GM23338 (cell line): ENCODE measurements around the gene GC.

Experiments used
- CREB1 ChIP-seq: fragments of 250-450 bp; sonication (Bioruptor Pico); IDR thresholded peaks from 2 replicates; pipeline ENCODE4 v1.5.0; 2020; ENCODE audit warnings: low read depth, mild to moderate bottlenecking, moderate library complexity
- EZH2 ChIP-seq: fragments of 200-600 bp; sonication (generic); IDR thresholded peaks from one replicate; pipeline ENCODE4 v1.8.0; 2017; ENCODE audit warnings: antibody characterized with exemption, mild to moderate bottlenecking, low read depth; ENCODE audit not compliant: unreplicated experiment
- JUNB ChIP-seq: IDR thresholded peaks from one replicate; pipeline ENCODE4 v1.6.1; 2016; ENCODE audit warnings: antibody characterized with exemption; ENCODE audit not compliant: unreplicated experiment
- POLR2AphosphoS5 ChIP-seq: IDR thresholded peaks from 2 replicates; pipeline ENCODE4 v1.6.1; 2016; ENCODE audit warnings: antibody characterized with exemption, low read depth
- TF ChIP-seq, protein P1 (sequence below), 2 experiments: fragments of 200-600 bp in 1 of 2; sonication (generic) in 1 of 2; conservative IDR thresholded peaks; 2 replicates each; pipeline versions ENCODE4 v1.5.1 to v1.6.1; 2016 to 2017; ENCODE audit warnings: antibody characterized with exemption in 2 of 2, low read depth in 2 of 2, mild to moderate bottlenecking in 2 of 2, moderate library complexity in 1 of 2

DNA sequence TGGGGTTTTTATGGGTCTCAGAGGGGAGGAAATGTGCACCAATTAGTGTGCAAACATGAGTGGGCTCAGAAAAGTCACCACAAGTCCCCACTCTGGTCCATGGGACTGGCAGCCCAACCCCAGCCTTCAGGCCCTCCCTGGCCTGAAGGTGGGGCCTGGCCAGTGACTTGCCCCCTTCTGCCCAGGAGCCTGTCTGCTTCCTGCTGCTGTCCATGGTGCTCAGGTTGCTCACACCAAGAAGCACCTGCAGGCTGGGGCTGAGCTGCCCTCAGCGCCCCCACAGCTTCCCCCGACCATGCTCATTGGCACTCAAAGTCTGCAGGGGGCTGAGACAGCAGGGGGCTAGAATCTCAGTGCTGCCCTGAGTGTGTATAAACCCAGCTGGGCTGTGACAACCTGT lies 30.6 kb upstream of the GC start:
- TF ChIP-seq JUNB (no peak), EZH2 (no peak), CREB1 (no peak), POLR2AphosphoS5 (no peak)
- TF ChIP-seq, protein P1, sequence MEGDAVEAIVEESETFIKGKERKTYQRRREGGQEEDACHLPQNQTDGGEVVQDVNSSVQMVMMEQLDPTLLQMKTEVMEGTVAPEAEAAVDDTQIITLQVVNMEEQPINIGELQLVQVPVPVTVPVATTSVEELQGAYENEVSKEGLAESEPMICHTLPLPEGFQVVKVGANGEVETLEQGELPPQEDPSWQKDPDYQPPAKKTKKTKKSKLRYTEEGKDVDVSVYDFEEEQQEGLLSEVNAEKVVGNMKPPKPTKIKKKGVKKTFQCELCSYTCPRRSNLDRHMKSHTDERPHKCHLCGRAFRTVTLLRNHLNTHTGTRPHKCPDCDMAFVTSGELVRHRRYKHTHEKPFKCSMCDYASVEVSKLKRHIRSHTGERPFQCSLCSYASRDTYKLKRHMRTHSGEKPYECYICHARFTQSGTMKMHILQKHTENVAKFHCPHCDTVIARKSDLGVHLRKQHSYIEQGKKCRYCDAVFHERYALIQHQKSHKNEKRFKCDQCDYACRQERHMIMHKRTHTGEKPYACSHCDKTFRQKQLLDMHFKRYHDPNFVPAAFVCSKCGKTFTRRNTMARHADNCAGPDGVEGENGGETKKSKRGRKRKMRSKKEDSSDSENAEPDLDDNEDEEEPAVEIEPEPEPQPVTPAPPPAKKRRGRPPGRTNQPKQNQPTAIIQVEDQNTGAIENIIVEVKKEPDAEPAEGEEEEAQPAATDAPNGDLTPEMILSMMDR (conservative IDR thresholded peaks at IDR 0.05; ENCODE audit: low read depth in 2 of 2), result no peak; a peak in 1 of 4 replicates
